GM12874 (cell line): ENCODE results near the gene B4GALT2.

Experiments
- TF ChIP-seq, protein P1 (sequence below): IDR thresholded peaks from 2 replicates; pipeline ENCODE4 v1.5.1; 2011; ENCODE audit warnings: low read depth, mild to moderate bottlenecking, control low read depth, low read length, moderate library complexity; ENCODE audit not compliant: insufficient read depth

B4GALT2 gene

GRCh38 chr1:44031252-44032169 is 52.5 kb downstream of the B4GALT2 start, which contains the start of gene SLC6A9:
Gene SLC6A9, minus strand, starts transcription at chr1:44031462. Its CDS starts 7,185 bp downstream, at chr1:44024277.
- TF ChIP-seq, protein P1, sequence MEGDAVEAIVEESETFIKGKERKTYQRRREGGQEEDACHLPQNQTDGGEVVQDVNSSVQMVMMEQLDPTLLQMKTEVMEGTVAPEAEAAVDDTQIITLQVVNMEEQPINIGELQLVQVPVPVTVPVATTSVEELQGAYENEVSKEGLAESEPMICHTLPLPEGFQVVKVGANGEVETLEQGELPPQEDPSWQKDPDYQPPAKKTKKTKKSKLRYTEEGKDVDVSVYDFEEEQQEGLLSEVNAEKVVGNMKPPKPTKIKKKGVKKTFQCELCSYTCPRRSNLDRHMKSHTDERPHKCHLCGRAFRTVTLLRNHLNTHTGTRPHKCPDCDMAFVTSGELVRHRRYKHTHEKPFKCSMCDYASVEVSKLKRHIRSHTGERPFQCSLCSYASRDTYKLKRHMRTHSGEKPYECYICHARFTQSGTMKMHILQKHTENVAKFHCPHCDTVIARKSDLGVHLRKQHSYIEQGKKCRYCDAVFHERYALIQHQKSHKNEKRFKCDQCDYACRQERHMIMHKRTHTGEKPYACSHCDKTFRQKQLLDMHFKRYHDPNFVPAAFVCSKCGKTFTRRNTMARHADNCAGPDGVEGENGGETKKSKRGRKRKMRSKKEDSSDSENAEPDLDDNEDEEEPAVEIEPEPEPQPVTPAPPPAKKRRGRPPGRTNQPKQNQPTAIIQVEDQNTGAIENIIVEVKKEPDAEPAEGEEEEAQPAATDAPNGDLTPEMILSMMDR = no peak

DNA sequence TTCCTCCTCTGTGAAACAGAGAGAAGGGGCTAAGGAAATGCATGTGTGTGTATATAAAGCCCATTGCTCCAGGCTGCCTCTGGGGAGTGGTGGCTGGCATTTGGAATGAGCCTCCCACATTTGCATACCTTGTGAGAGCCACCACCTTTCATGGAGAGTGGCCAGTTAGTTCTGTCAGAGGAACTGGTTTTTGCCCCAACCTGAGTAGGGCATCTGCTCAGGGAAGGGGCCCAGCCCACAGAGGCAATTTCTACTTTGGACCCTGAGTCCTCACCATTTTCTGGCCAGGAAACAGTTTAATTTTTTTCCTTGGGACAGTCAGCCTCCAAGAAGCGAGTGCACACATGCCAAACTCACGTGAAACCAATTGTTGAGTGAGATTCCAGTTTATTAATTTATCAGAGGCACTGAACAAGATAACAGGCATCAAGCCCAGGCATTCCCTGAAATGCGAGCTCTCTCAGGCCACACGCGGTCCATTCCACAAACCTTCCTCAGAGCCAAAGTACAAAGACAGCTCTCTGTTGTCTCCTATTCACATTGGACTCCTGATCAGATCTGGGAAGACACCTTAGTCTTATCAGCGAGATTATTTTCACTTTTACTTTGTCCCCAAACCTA is 53.3 kb downstream of the B4GALT2 start:
- TF ChIP-seq, protein P1 = no peak

DNA sequence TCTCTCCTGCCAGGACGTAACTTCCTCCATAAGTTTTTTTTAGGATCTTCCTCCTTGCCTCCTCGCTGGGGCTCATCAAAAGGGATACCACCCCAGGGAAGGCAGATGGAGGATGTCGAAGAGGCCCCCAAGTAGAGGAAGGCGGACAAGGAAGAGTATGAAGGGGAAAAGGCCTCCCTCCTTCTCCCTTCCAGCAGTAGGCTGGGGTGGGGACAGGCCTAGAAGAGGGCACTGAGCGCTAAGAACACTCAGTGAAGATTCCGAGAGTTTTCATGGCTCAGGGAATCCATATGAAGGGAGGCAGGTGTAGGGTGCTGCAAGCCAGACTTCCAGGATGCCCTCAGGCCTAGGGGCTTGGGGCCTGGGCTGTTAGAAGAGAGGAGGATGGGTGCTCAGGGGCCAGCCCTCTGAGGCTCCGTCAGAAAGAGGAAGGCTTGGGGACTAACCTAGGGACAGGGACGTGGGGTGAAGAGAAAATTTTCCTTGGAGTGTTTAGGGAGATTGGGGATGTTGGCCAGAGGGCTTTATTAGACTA is 54.1 kb downstream of the B4GALT2 start:
- TF ChIP-seq, protein P1 = no peak

- TF ChIP-seq, protein P1 = no peak
Measured at GRCh38 chr1:44033756-44034155, 54.7 kb downstream of the B4GALT2 start.

DNA sequence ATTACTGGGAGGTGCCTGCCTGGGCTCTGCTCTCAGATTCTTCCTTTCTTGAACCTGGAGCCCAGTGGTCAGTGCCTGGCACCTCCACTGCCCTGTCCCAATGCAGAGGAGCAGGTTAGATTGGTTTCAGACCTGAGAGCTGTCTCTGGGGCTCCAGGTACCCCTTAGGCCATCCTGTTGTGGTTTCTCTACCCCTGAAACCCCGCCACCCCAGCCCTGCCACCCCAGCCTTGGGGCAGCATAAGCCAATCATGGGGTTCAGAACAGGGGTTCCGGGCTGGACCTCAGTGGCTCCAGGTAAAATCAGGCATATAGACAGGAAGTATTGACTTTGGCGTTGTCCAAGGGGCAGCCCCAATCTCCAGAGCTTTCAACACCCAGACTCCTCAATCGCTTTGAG is 55.4 kb downstream of the B4GALT2 start:
- TF ChIP-seq, protein P1 = no peak

DNA sequence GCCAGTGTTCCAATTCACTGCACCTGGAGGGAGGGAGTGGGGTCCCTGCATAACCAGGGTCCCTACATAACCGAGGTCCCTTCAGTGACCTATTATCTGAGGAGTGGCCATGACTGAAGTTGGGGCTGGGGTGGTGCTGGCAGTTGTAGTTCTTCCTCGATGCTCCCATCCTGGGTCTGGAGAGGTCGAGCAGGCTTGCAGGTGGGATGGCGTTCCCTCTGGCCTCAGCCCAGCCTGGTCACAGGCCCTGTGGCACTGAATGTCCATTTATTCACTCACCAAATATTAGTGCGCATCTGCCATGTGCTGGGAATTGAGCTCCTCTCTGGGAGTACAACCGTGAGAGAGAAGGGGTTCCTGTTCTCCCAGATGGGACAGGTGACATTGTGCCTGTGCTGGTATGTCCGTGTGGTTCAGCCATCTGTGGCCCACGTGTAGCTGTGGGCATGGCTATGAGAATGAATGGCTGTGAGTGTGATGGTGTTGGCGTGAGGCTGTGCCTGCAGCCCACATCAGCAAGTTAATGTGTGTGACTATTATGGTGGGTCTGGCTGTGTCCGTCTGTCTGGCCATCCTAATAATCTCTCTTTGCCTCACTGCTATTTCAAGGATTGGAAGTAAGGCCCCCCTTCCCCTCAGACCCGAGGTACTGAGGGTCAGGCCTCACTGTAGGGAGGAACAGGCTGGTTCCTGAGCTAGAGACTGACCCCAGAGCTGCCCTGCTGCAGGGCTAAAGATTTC is 56.1 kb downstream of the B4GALT2 start:
- TF ChIP-seq, protein P1 = no peak
